GM21390 (cell line): ENCODE measurements around the gene CDADC1.
"Not testable (repeated sequence)": the region's sequence is repeated elsewhere in the genome, so short reads cannot be mapped to it uniquely, and the experiment has no call there.

ENCODE experiments used
- ATAC-seq: cut with Tn5 transposase; IDR thresholded peaks from one replicate; pipeline ENCODE4 v1.9.1; 2021; ENCODE audit not compliant: unreplicated experiment

Gene CDADC1

DNA sequence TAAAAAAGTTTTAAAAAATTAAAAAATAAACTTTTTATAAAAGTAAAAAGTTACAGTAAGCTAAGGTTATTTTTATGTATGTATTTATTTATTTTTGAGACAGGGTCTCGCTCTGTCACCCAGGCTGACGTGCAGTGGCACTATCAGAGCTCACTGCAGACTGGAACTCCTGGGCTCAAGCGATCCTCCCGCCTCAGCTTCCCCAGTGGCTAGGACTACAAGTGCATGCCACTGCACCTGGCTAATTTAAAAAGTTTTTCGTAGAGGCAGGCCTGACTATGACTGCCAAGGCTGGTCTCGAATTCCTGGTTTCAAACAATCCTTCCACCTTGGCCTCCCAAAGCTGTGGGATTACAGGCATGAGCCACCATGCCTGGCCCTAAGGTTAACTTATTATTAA, 64.1 kb downstream of the CDADC1 start:
- no peak for ATAC-seq

- ATAC-seq = no peak
These were observed 66.7 kb downstream of the CDADC1 start for GRCh38 chr13:49314344-49314882.

DNA sequence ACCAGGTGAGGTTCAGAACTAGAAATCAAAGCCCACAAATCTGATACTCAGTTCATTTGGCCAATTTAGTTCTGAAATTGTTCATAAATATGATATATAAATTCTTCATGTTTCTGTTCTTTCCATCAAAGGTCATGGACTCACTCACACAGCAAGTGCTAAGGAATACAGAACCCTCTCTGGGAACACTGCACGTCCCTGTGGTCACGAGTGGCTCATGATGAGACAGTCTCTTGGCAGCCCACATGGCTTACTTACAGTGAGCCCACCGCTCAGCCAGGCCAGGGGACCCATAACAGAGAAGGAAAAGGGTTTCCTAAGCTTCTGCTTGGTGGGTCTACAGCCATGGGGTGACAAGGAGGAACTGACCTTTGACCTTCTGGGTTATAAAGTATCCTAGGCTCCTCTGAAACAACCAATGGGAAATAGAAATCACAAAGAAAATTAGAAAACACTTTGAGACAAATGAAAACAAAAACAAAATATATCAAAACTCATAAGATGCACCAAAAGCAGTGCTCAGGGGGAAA, 67.4 kb downstream of the CDADC1 start:
- no peak for ATAC-seq

DNA sequence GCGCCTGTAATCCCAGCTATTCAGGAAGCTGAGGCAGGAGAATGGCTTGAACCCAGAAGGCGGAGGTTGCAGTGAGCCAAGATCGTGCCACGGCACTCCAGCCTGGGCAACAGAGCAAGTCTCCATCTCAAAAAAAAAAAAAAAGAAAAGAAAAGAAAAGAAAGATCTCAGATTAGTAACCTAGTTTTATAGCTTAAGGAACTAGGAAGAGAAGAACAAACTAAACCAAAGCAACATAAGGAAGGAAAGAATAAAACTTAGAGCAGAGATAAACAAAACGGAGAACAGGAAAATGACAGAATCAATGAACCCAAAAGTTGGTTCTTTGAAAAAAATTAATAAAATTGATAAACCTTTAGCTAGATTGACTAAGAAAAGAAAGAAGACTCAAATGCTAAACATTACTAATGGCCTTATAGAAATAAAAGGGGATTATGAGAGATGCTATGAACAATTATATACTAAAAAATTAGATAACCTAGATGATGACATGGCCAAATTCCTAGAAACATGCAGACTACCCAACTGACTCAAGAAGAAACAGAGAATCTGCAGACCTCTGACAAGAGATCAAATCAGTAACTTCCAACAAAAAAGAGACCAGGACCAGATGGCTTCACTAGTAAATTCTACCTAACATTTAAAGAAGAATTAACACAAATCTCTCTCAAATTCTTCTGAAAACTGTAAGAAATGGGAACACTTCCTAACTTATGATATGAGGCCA, 68.2 kb downstream of the CDADC1 start:
- no peak for ATAC-seq

- ATAC-seq = no peak
These were observed 71.8 kb downstream of the CDADC1 start for GRCh38 chr13:49319551-49319950.

DNA sequence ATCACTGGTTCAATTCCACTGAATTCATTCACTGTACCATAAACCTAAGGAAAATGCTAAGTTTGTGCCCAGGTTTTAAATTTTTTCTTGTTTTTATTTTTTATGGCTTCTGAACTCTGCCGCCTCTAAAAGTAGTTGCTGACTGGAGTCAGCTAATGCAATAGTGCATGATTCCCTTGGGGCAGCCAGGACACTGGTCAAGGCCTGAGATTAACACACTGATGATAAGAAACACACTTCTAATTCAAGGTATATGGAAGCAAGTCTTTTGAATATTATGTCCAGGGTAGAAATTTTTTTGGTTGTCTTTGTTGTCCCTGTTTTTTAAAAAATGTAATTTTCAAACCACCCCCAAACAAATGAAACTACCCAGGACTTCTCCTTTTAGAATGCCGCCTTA, 72.2 kb downstream of the CDADC1 start:
- ATAC-seq = no peak

DNA sequence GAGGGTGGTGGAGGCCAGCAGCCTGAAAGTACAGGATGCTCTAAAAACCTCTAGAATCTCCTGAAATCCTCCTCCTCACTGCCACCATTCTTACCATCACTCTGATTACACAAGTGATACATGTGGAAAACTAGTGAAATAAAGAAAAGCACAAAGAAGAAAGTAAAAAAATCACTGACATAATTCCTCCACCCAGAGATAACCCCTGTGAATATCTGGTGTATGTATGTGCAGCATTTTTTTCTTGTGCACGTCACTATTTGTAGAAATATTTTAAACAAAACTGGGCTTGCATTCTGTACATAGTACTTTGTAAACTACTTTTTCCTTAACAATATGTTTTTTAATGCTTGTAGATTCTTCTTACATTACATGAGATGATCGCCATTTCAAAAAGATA, 73.2 kb downstream of the CDADC1 start:
- ATAC-seq = no peak

DNA sequence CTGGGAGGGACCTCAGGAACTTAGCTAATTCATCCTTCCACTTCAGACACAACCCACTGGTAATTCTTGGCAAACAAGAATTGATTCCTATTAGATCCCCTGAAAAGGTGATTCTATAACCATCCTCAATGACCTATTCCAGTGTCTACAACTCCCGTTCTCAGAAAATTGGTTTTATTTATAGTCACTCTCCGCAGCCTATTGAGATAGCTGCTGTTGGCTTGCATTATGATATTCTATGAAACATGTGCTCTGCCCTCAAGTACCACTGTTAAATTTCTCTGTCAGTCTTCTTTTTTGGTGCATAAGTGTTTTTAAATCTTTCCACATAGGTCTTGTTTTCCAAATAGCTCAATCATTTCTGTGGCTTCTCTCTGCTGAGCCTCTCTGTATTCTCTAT, 75.0 kb downstream of the CDADC1 start:
- ATAC-seq = no peak

- no peak for ATAC-seq
These were observed 75.6 kb downstream of the CDADC1 start for GRCh38 chr13:49323344-49323743.

- ATAC-seq = no peak
These were observed 78.6 kb downstream of the CDADC1 start for GRCh38 chr13:49326222-49326917.

GRCh38 chr13:49327145-49327544, 79.4 kb downstream of the CDADC1 start:
- not testable (repeated sequence) for ATAC-seq

DNA sequence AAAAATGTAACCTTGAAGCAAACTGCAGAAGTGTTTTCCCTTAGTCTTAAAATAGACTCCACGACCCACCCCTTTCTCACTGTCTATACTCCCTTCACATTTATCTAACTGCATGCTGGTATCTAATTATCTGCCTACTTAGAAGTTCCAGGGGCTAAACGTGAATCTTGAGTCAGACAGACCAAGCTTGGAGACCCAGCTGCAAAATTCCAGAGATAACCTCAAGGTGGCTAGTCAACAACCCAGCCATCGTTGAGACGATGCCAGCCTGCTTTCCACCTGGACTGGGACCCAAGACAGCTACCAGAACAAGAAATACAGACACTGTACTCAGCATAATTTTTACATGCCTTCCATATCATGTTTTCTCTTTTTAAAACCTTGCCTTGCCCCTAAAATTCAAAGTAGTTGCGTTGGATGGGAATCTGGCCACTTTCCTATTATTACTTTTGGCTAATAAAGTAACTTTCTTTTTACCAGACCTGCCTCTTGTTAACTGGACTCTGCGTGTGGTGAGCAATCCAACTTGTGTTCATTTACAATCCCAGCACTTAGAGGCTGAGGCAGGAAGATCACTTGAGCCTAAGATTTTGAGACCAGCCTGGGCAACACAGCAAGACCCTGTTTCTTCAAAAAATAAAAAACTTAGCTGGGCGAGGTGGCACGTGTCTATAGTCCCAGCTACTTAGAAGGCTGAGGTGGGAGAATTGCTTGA, 82.3 kb downstream of the CDADC1 start:
- no peak for ATAC-seq

GRCh38 chr13:49330546-49330864, 82.8 kb downstream of the CDADC1 start:
- no peak for ATAC-seq

DNA sequence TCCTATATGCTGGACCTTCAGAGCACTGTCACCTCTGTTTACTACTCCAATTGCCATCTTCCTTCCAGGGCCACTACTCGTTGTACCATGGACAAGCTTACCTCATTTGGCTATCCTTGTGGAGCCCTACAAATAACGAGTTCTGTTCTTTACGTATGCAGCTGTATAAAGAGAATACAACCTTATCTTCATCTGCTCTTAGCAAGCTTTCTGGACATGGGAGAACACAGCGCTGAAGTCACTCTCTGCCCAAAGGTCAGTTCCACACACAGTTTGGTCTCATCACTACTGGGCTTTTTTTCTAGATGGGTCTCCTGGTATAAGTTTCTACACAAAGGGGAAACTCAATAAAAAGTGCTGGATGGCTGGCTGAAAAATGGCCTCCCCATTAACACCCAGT, 88.9 kb downstream of the CDADC1 start:
- ATAC-seq = no peak

DNA sequence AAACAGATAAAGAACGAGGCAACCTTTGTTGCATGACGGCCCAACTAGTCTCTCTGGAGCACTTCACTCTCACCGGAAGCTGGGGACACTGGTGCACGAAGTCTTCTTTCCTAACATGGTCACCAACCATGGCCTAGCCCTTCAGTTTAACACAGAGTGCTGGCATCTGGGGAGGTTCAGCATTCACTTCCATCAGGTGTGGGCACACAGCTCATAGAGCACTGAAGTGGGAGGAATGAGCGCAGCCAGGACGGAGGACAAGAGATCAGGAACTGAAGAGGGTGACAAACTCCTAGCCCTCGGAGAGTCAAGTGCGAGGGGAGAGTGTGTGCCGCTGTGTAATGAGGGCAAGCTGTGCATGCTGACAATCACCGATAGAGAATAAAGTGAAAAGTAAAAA, 92.4 kb downstream of the CDADC1 start:
- ATAC-seq = no peak

DNA sequence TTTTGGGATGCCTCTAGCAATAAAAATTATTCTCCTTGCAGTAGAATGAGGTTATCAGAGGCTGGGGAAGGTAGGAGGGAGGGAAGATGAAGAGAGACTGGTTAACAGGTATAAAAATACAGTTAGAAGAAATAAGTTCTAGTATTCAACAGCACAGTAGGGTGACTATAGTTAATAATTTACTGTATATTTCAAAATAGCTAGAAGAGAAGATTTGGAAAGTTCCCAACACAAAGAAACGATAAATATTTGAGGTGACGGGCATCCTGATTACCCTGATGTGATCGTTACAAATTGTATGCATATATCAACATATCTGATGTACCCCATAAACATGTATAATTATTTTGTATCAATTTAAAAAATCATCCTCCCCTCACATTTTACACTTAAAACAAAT, 93.8 kb downstream of the CDADC1 start:
- no peak for ATAC-seq

GRCh38 chr13:49341941-49342340, 94.2 kb downstream of the CDADC1 start:
- ATAC-seq = no peak

DNA sequence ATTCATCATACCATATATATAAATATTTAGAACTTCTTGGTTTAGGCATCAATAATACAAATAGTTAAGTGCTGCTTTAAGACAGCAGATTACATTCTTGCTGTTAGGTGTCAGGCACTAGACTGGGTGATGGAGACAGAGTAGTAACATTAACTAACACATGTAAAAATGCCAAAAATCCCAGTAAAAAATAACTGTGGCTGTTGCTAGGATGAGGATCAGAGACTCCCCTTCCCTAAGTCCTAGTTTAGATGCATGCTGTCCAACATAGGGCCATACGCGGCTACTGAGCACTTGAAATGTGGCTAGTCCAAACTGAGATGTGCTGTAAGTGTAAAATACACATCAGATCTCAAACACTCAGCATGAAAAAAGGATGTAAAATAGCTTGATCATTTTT, 94.7 kb downstream of the CDADC1 start:
- no peak for ATAC-seq
